HG03139 (cell line): Measurements from ENCODE around the gene IL31RA.
"Not testable (repeated sequence)": the region's sequence is repeated elsewhere in the genome, so short reads cannot be mapped to it uniquely, and the experiment has no call there.

Experiments
- ATAC-seq: cut with Tn5 transposase; IDR thresholded peaks from one replicate; pipeline ENCODE4 v1.9.1; 2021; ENCODE audit not compliant: unreplicated experiment

Gene IL31RA

GRCh38 chr5:55924744-55925143 lies 73.6 kb downstream of the IL31RA start:
- no peak for ATAC-seq

- ATAC-seq: no peak
Observed at GRCh38 chr5:55925181-55925580, 74.0 kb downstream of the IL31RA start.

GRCh38 chr5:55925712-55926111 lies 74.6 kb downstream of the IL31RA start:
- no peak for ATAC-seq

- no peak for ATAC-seq
Observed at GRCh38 chr5:55926476-55926875, 75.3 kb downstream of the IL31RA start.

- ATAC-seq: no peak
Observed at GRCh38 chr5:55927861-55928655, 76.9 kb downstream of the IL31RA start.

- ATAC-seq: no peak
Observed at GRCh38 chr5:55929020-55929799, 78.1 kb downstream of the IL31RA start.

- no peak for ATAC-seq
Observed at GRCh38 chr5:55932700-55933099, 81.5 kb downstream of the IL31RA start.

- no peak for ATAC-seq
Observed at GRCh38 chr5:55933377-55934114, 82.4 kb downstream of the IL31RA start.

GRCh38 chr5:55934115-55934613 lies 83.0 kb downstream of the IL31RA start:
- ATAC-seq: no peak

GRCh38 chr5:55934720-55935119 lies 83.6 kb downstream of the IL31RA start:
- no peak for ATAC-seq

GRCh38 chr5:55935371-55935770 lies 84.2 kb downstream of the IL31RA start:
- no peak for ATAC-seq

GRCh38 chr5:55936100-55936693 lies 85.0 kb downstream of the IL31RA start:
- ATAC-seq: no peak

GRCh38 chr5:55937598-55937997 lies 86.4 kb downstream of the IL31RA start:
- not testable (repeated sequence) for ATAC-seq

GRCh38 chr5:55941154-55941553 lies 90.0 kb downstream of the IL31RA start:
- not testable (repeated sequence) for ATAC-seq

GRCh38 chr5:55959208-55959607 lies 108.1 kb downstream of the IL31RA start:
- no peak for ATAC-seq

GRCh38 chr5:55960779-55961178 lies 109.6 kb downstream of the IL31RA start:
- no peak for ATAC-seq

- ATAC-seq: no peak
Observed at GRCh38 chr5:55965525-55965924, 114.4 kb downstream of the IL31RA start.

- ATAC-seq: no peak
Observed at GRCh38 chr5:55966284-55966683, 115.1 kb downstream of the IL31RA start.

GRCh38 chr5:55969956-55970355 lies 118.8 kb downstream of the IL31RA start:
- no peak for ATAC-seq
